ENCODE data around the gene SOD2.

GRCh38 chr6:159728531-159728964, 35.5 kb upstream of the SOD2 start:
- TF ChIP-seq CTCF (conservative IDR thresholded peaks at IDR 0.05; ENCODE audit: low read length) (no peak), EZH2phosphoT487 (IDR thresholded peaks at IDR 0.05; ENCODE audit: borderline replicate concordance, low read depth, low read length) (no peak)

Data from OCI-LY7 (cell line).